SK-N-MC (cell line): ENCODE data around the gene SLC39A13.

ENCODE experiments used
- DNase-seq: peaks from one replicate; pipeline ENCODE4 v3.0.0-alpha.2; 2011; ENCODE audit warnings: low read depth, low spot score
- H3K27ac ChIP-seq: fragments of 200-600 bp; sonication (generic); 2 replicates; pipeline ENCODE4 v1.5.1; 2016; ENCODE audit warnings: mixed run types
- H3K36me3 ChIP-seq: fragments of 200-600 bp; sonication (generic); 2 replicates; pipeline ENCODE4 v1.6.1; 2017; ENCODE audit warnings: antibody characterized with exemption, low read length, mixed read lengths; ENCODE audit not compliant: insufficient read depth
- H3K4me3 ChIP-seq: fragments of 200-600 bp; sonication (generic); 2 replicates; pipeline ENCODE4 v1.5.1; 2016
- H3K9ac ChIP-seq: fragments of 200-600 bp; sonication (generic); 2 replicates; pipeline ENCODE4 v1.8.0; 2017; ENCODE audit warnings: mixed run types, mixed read lengths; ENCODE audit not compliant: insufficient read length
- H3K9me3 ChIP-seq: fragments of 200-600 bp; sonication (generic); 2 replicates; pipeline ENCODE4 v1.6.1; 2017; ENCODE audit warnings: low read depth, mild to moderate bottlenecking, antibody characterized with exemption, low read length, moderate library complexity, mixed read lengths
- EZH2 ChIP-seq: fragments of 200-600 bp; sonication (generic); IDR thresholded peaks from one replicate; pipeline ENCODE4 v1.6.1; 2017; ENCODE audit warnings: antibody characterized with exemption
- FOXP2 ChIP-seq: optimal IDR thresholded peaks from 2 replicates; pipeline ENCODE3; 2011; ENCODE audit warnings: mild to moderate bottlenecking, moderate library complexity; ENCODE audit not compliant: insufficient read depth; ENCODE audit errors: extremely low read length, control extremely low read depth
- POLR2AphosphoS5 ChIP-seq: IDR thresholded peaks from 2 replicates; pipeline ENCODE4 v1.6.1; 2012; ENCODE audit warnings: mild to moderate bottlenecking, low read depth, low read length, borderline replicate concordance

SLC39A13 gene

GRCh38 chr11:47390422-47390760 lies 18.0 kb upstream of the SLC39A13 start:
- DNase-seq = no peak

GRCh38 chr11:47391077-47391583 lies 17.3 kb upstream of the SLC39A13 start:
- Histone ChIP-seq H3K36me3 (no peaks in the 10 kb centered on the region), H3K4me3 (no peak overlapping the region), H3K9ac (no peak overlapping the region), H3K9me3 (no peaks in the 10 kb centered on the region), H3K27ac (no peak overlapping the region)
- TF ChIP-seq EZH2 (no peak), POLR2AphosphoS5 (no peak), FOXP2 (no peak)
- no peak for DNase-seq

More at GRCh38 chr11:47390422-47390760, 18.0 kb upstream of the SLC39A13 start:
- Histone ChIP-seq H3K9me3 (no peaks in the 10 kb centered on the region), H3K36me3 (no peaks in the 10 kb centered on the region), H3K27ac (no peak overlapping the region), H3K9ac (no peak overlapping the region), H3K4me3 (no peak overlapping the region)
- TF ChIP-seq FOXP2 (no peak), POLR2AphosphoS5 (no peak), EZH2 (no peak)

GRCh38 chr11:47391711-47392432 lies 16.5 kb upstream of the SLC39A13 start:
- H3K9ac ChIP-seq = no peak overlapping the region
- no peak overlapping the region for H3K27ac ChIP-seq
- DNase-seq = no peak
- no peak overlapping the region for H3K4me3 ChIP-seq
- TF ChIP-seq EZH2 (no peak), POLR2AphosphoS5 (no peak), FOXP2 (no peak)
- no peaks in the 10 kb centered on the region for H3K36me3 ChIP-seq
- H3K9me3 ChIP-seq = no peaks in the 10 kb centered on the region

GRCh38 chr11:47392546-47393162 lies 15.7 kb upstream of the SLC39A13 start:
- DNase-seq = no peak
- TF ChIP-seq POLR2AphosphoS5 (no peak), FOXP2 (no peak), EZH2 (no peak)
- H3K4me3 ChIP-seq = no peak overlapping the region
- no peaks in the 10 kb centered on the region for H3K9me3 ChIP-seq
- H3K27ac ChIP-seq = no peak overlapping the region
- H3K9ac ChIP-seq = no peak overlapping the region
- no peaks in the 10 kb centered on the region for H3K36me3 ChIP-seq

- no peaks in the 10 kb centered on the region for H3K36me3 ChIP-seq
- DNase-seq = no peak
- no peak overlapping the region for H3K27ac ChIP-seq
- no peak overlapping the region for H3K4me3 ChIP-seq
- no peak overlapping the region for H3K9ac ChIP-seq
- no peaks in the 10 kb centered on the region for H3K9me3 ChIP-seq
- TF ChIP-seq EZH2 = no peak
- no peak for TF ChIP-seq FOXP2
- no peak for TF ChIP-seq POLR2AphosphoS5
These were observed 15.0 kb upstream of the SLC39A13 start for GRCh38 chr11:47393163-47394049.

- DNase-seq = no peak
- Histone ChIP-seq H3K36me3 (no peaks in the 10 kb centered on the region), H3K27ac (no peak overlapping the region), H3K9me3 (no peaks in the 10 kb centered on the region), H3K4me3 (no peak overlapping the region), H3K9ac (no peak overlapping the region)
- TF ChIP-seq POLR2AphosphoS5 (no peak), FOXP2 (no peak), EZH2 (no peak)
These were observed 14.4 kb upstream of the SLC39A13 start for GRCh38 chr11:47394050-47394321.

GRCh38 chr11:47394322-47395222 lies 13.8 kb upstream of the SLC39A13 start:
- Histone ChIP-seq H3K9me3 (no peaks in the 10 kb centered on the region), H3K27ac (no peak overlapping the region), H3K9ac (no peak overlapping the region), H3K36me3 (no peaks in the 10 kb centered on the region), H3K4me3 (no peak overlapping the region)
- TF ChIP-seq FOXP2 = no peak
- TF ChIP-seq EZH2 = no peak
- TF ChIP-seq POLR2AphosphoS5 = no peak
- DNase-seq = no peak
